K562 (cell line): ENCODE data around the gene RUSC2. TPM values are rescaled to one million over a fixed set of nuclear protein-coding genes. Genes with fewer than 3 reads are reported as not detected.
"Not testable (repeated sequence)": the region's sequence is repeated elsewhere in the genome, so short reads cannot be mapped to it uniquely, and the experiment has no call there.

Source experiments
- ATAC-seq: fragments of 200-7000 bp; cut with Tn5 transposase; 3 replicates; pipeline ENCODE4 v1.9.1; 2020; ENCODE audit warnings: moderate library complexity
- BruUV-seq: library from RNA; stranded (reverse); fragments of 400-500 nt; replicated peaks from 2 replicates; lab custom pipeline; 2021; lab: Mats Ljungman, UMichigan
- CTCF ChIA-PET: fragments of 300-600 bp; formaldehyde crosslinking; extraction: SDS; loops from one replicate; lab custom pipeline; 2021; ENCODE audit warnings: low intra/inter-chr PET ratio; lab: Yijun Ruan, JAX
- POLR2A ChIA-PET: fragments of 300-600, 350-650 bp; sonication (Branson Sonifier 250); formaldehyde crosslinking; extraction: SDS; loops from one replicate; lab custom pipeline; 2021; ENCODE audit warnings: antibody characterized with exemption, inconsistent platforms; lab: Yijun Ruan, JAX
- DNase-seq, 4 experiments: peaks; one replicate each; pipeline versions ENCODE4 v3.0.0 to v3.0.0-alpha.2; 2011 to 2018; ENCODE audit warnings: low spot score in 3 of 4, mixed read lengths in 3 of 4; ENCODE audit errors: extremely low read depth in 1 of 4
- FAIRE-seq: peaks from 2 replicates; lab custom pipeline; 2011; peaks lifted over from hg19 to GRCh38; lab: Jason Lieb, UNC
- H2AFZ ChIP-seq: 2 replicates; pipeline ENCODE4 v1.6.0; 2011; ENCODE audit warnings: low read depth, low read length, control low read depth, inconsistent platforms
- H3K27ac ChIP-seq: fragments of 200-600 bp; 3 replicates; pipeline ENCODE4 v1.8.0; 2011; ENCODE audit warnings: low read depth, mild to moderate bottlenecking, control low read depth, inconsistent platforms, low read length, moderate library complexity, mixed read lengths; ENCODE audit errors: extremely low read depth
- H3K27me3 ChIP-seq, 2 experiments: fragments of 300-600 bp in 1 of 2; 2 replicates in 1 of 2; 3 replicates in 1 of 2; pipeline versions ENCODE4 v1.6.0 to v1.8.0; 2011; ENCODE audit warnings: inconsistent platforms in 2 of 2, low read length in 2 of 2, mild to moderate bottlenecking in 1 of 2, mixed read lengths in 1 of 2, moderate library complexity in 1 of 2; ENCODE audit not compliant: control insufficient read depth in 2 of 2, insufficient read depth in 2 of 2
- H3K36me3 ChIP-seq: fragments of 300-600 bp; 3 replicates; pipeline ENCODE4 v1.8.0; 2011; ENCODE audit warnings: mild to moderate bottlenecking, low read length, inconsistent platforms; ENCODE audit not compliant: control insufficient read depth, insufficient read depth
- H3K4me1 ChIP-seq, 2 experiments: fragments of 200-600 bp in 1 of 2; replicated peaks in 1 of 2; 2 replicates in 1 of 2; 3 replicates in 1 of 2; pipeline versions ENCODE4 v1.5.1 to v1.8.0; 2011; ENCODE audit warnings: inconsistent platforms in 2 of 2, low read length in 2 of 2, mild to moderate bottlenecking in 1 of 2, mixed read lengths in 1 of 2, moderate library complexity in 1 of 2; ENCODE audit not compliant: control insufficient read depth in 2 of 2, insufficient read depth in 2 of 2
- H3K4me2 ChIP-seq: 2 replicates; pipeline ENCODE4 v1.6.1; 2011; ENCODE audit warnings: low read length, control low read depth, inconsistent platforms, mixed read lengths; ENCODE audit not compliant: insufficient read depth
- H3K4me3 ChIP-seq: fragments of 200-600 bp; sonication (generic), shearing (Covaris generic); 2 replicates; pipeline ENCODE4 v1.5.1; 2016; ENCODE audit warnings: control low read depth, inconsistent platforms
- H3K79me2 ChIP-seq: fragments of 200-600 bp; 3 replicates; pipeline ENCODE4 v1.8.0; 2011; ENCODE audit warnings: low read length, inconsistent platforms; ENCODE audit not compliant: control insufficient read depth, insufficient read depth
- H3K9ac ChIP-seq, 2 experiments: 2 replicates each; pipeline versions ENCODE4 v1.6.0 to v1.6.1; 2011; ENCODE audit warnings: low read depth in 2 of 2, low read length in 2 of 2, control low read depth in 1 of 2, inconsistent platforms in 1 of 2, mild to moderate bottlenecking in 1 of 2, mixed read lengths in 1 of 2; ENCODE audit not compliant: insufficient read depth in 1 of 2
- H3K9me1 ChIP-seq: one replicate; pipeline ENCODE4 v1.6.0; 2011; ENCODE audit warnings: inconsistent platforms, mild to moderate bottlenecking, low read length, moderate library complexity; ENCODE audit not compliant: control insufficient read depth, insufficient read depth
- H3K9me3 ChIP-seq: replicated peaks from 2 replicates; pipeline ENCODE4 v1.5.1; 2011; ENCODE audit warnings: low read depth, low read length, inconsistent platforms; ENCODE audit not compliant: control insufficient read depth, insufficient read depth
- H4K20me1 ChIP-seq: replicated peaks from 2 replicates; pipeline ENCODE4 v1.6.1; 2011; ENCODE audit warnings: low read length, inconsistent platforms, mixed read lengths; ENCODE audit not compliant: control insufficient read depth, insufficient read depth
- C11orf30 ChIP-seq: fragments of 450-650 bp; IDR thresholded peaks from 2 replicates; pipeline ENCODE4 v1.6.1; 2016; ENCODE audit warnings: low read depth, mild to moderate bottlenecking
- DEAF1 ChIP-seq: fragments of 450-650 bp; formaldehyde crosslinking; IDR thresholded peaks from 2 replicates; pipeline ENCODE4 v1.4.0; 2020; ENCODE audit warnings: mild to moderate bottlenecking, moderate library complexity
- MAFF ChIP-seq: IDR thresholded peaks from 2 replicates; pipeline ENCODE4 v1.6.1; 2012; ENCODE audit warnings: low read length, improper control_type of control experiment
- MAFG ChIP-seq: fragments of 450-650 bp; conservative IDR thresholded peaks from 2 replicates; pipeline ENCODE4 v1.6.1; 2016; ENCODE audit warnings: missing genetic modification characterization, missing compliant biosample characterization
- RAD21 ChIP-seq, 2 experiments: fragments of 250-450 bp in 1 of 2; fragments of 450-650 bp in 1 of 2; sonication (Bioruptor Pico) in 1 of 2; formaldehyde crosslinking in 1 of 2; IDR thresholded peaks in 1 of 2; conservative IDR thresholded peaks in 1 of 2; 2 replicates each; pipeline versions ENCODE4 v1.4.0 to v1.8.0; 2020 to 2022; ENCODE audit warnings: mild to moderate bottlenecking in 2 of 2, moderate library complexity in 1 of 2
- REST ChIP-seq, 2 experiments: fragments of 450-650 bp; formaldehyde crosslinking in 1 of 2; IDR thresholded peaks; 2 replicates each; pipeline versions ENCODE4 v1.4.0 to v1.6.1; 2014 to 2020; ENCODE audit warnings: mild to moderate bottlenecking in 2 of 2, borderline replicate concordance in 1 of 2, low read depth in 1 of 2
- RFX1 ChIP-seq: fragments of 450-650 bp; IDR thresholded peaks from 2 replicates; pipeline ENCODE4 v1.6.1; 2016; ENCODE audit warnings: mild to moderate bottlenecking, moderate library complexity
- SMC3 ChIP-seq: conservative IDR thresholded peaks from 2 replicates; pipeline ENCODE4 v1.6.1; 2011; ENCODE audit warnings: low read depth, low read length, improper control_type of control experiment; ENCODE audit not compliant: insufficient read depth
- STAG1 ChIP-seq: sonication (generic); formaldehyde crosslinking; IDR thresholded peaks from 2 replicates; pipeline ENCODE4 v1.5.0; 2020; ENCODE audit warnings: missing genetic modification reagents, borderline replicate concordance
- ZNF316 ChIP-seq: fragments of 450-650 bp; IDR thresholded peaks from 2 replicates; pipeline ENCODE4 v1.6.1; 2016
- WGBS: fragments of 100-300 bp; shearing (Covaris generic); methylation state at CpG from one replicate; pipeline ENCODE4 v1.1.6; 2016; ENCODE audit warnings: low coverage, mixed read lengths; ENCODE audit not compliant: insufficient coverage; ENCODE audit errors: missing lambda C conversion rate; 5-methylcytosine and 5-hydroxymethylcytosine counted together
- in situ Hi-C: fragments of 300-500 bp; cut with MboI; formaldehyde crosslinking; loops from 4 replicates; pipeline ENCODE4 v1.15.0; 2018; ENCODE audit warnings: inconsistent platforms, mixed read lengths
- intact Hi-C: fragments of 100-400 bp; cut with micrococcal nuclease; formaldehyde crosslinking; loops from 2 replicates; pipeline ENCODE4 v1.14.2; 2022
- polyA plus RNA-seq, 8 experiments: library from polyadenylated mRNA; depleted of rRNA in 4 of 8; stranded (reverse) in 5 of 8; unstranded in 3 of 8; fragments of >200 nt; fragmentation: Nextera tagmentation in 2 of 8; fragmentation: Illumina TruSeq in 1 of 8; extraction: Ambion mirVana in 2 of 8; extraction: Trizol in 1 of 8; gene quantifications; 2 replicates each; pipeline versions ENCODE4 v1.2.1 to v1.2.3, GENCODE V29; 2011 to 2014; ENCODE audit warnings: inconsistent platforms in 1 of 8, missing spikeins in 1 of 8
- total RNA-seq, 7 experiments: library from RNA; depleted of rRNA in 6 of 7; stranded (reverse); fragments of >200 nt in 6 of 7; fragmentation: Illumina TruSeq in 2 of 7; extraction: Trizol in 2 of 7; gene quantifications; 2 replicates each; pipeline versions ENCODE4 v1.2.1 to v1.2.3, GENCODE V29; 2011 to 2021; ENCODE audit warnings: low replicate concordance in 1 of 7

RUSC2 gene
- total and polyA plus RNA-seq, 9 of the 15 experiments (the other 6 are each of a cell fraction or from before 2014, with no cell fraction given), result 0.08 to 12.8 (median 3.1) TPM

- CTCF ChIA-PET, result interaction anchor here (0.7 to 1.9 kb wide), 7 partner anchors 76 to 719 kb away, joined by 3 to 13 read pairs (median 4); partner anchors contain the start of gene ATOSB
- BruUV-seq; H3K27ac ChIP-seq; H3K36me3 ChIP-seq; POLR2A ChIA-PET; H3K27me3 ChIP-seq; H3K9ac ChIP-seq; H2AFZ ChIP-seq; H3K4me3 ChIP-seq; H3K4me2 ChIP-seq; H3K79me2 ChIP-seq; H3K9me3 ChIP-seq; H4K20me1 ChIP-seq; H3K9me1 ChIP-seq; H3K4me1 ChIP-seq; TF ChIP-seq REST (CRISPR knock-in tag; IDR thresholded peaks at IDR 0.05; ENCODE audit: low read depth): not testable (repeated sequence)
- 2% methylated on average over 5 of the region's 5 CpGs for WGBS
- in situ Hi-C loops (loop anchor here (5.0 kb wide), 1 partner anchor 585 kb away; no protein-coding TSS in a partner anchor), intact Hi-C loops (loop anchor here (1.0 to 5.0 kb wide), 3 partner anchors 285 to 578 kb away; no protein-coding TSS in a partner anchor)
- peak; percentile 89 for FAIRE-seq
- peak; percentile 96 for ATAC-seq
- peak; percentile 54 to 75 (median 56) for DNase-seq
- peak; percentile 69 for TF ChIP-seq MAFF
- TF ChIP-seq DEAF1, result peak; percentile 64
- TF ChIP-seq MAFG (tag), result peak; percentile 86
- peak; percentile 73 for TF ChIP-seq REST (IDR thresholded peaks at IDR 0.05; ENCODE audit: borderline replicate concordance)
- peak; percentile 91 for TF ChIP-seq ZNF316
- peak; percentile 87 for TF ChIP-seq C11orf30
- peak; percentile 72; the same call in 1 of the 2 replicates for TF ChIP-seq STAG1 (CRISPR knock-in tag)
- peak; percentile 76 for TF ChIP-seq SMC3
- TF ChIP-seq RAD21 (CRISPR knock-in tag; conservative IDR thresholded peaks at IDR 0.05 in 1 of 2, IDR thresholded peaks at IDR 0.05 in 1 of 2), result peak; percentile 77 to 90
- peak; percentile 14; the same call in 1 of the 2 replicates for TF ChIP-seq RFX1
Observed at GRCh38 chr9:35477211-35477855, 12.6 kb upstream of the RUSC2 start.
